ENCODE measurements around the gene TSPAN11. TPM values are rescaled to one million over a fixed set of nuclear protein-coding genes. Genes with fewer than 3 reads are reported as not detected.
A peak's percentile ranks its signal among the peaks of the same experiment; 100 is the strongest.

Gene TSPAN11
- total RNA-seq, 2 donors from 2014 or later, result 0.26 to 0.66 TPM

GRCh38 chr12:30928356-30929244, 2.1 kb downstream of the TSPAN11 start:
- no peaks in the 10 kb centered on the region for H3K9me3 ChIP-seq
- peaks cover 0 to 9% of the 10 kb centered on the region in 2 donors for H3K27me3 ChIP-seq
- no peak for ATAC-seq
- peak in 1 of 4 donors; percentile 28 for DNase-seq
- TF ChIP-seq POLR2A (IDR thresholded peaks at IDR 0.05) (no peak), CTCF (IDR thresholded peaks at IDR 0.05) (no peak)
- intact Hi-C loops (cut with DNase I), result no loop called here
- WGBS, 2 donors, result 63% methylated on average over 12 of the region's 12 CpGs
- H3K36me3 ChIP-seq (replicated peaks in 1 of 2; ENCODE audit: insufficient read depth in 1 of 2, low read depth in 2 of 2), result no peaks in the 10 kb centered on the region
- peaks cover 11% of the 10 kb centered on the region for H3K4me1 ChIP-seq
- H3K4me3 ChIP-seq, result no peak overlapping the region
- no peak overlapping the region for H3K27ac ChIP-seq

GRCh38 chr12:30930238-30930637, 3.7 kb downstream of the TSPAN11 start:
- intact Hi-C loops (cut with DNase I), result no loop called here
- Histone ChIP-seq H3K27ac (no peak overlapping the region), H3K36me3 (replicated peaks in 1 of 2; ENCODE audit: insufficient read depth in 1 of 2, low read depth in 2 of 2) (no peaks in the 10 kb centered on the region), H3K27me3 (peaks cover 0 to 9% of the 10 kb centered on the region in 2 donors), H3K9me3 (no peaks in the 10 kb centered on the region), H3K4me3 (no peak overlapping the region), H3K4me1 (peaks cover 11% of the 10 kb centered on the region)
- TF ChIP-seq POLR2A (IDR thresholded peaks at IDR 0.05) (no peak), CTCF (IDR thresholded peaks at IDR 0.05) (no peak)
- WGBS, 2 donors, result 37 to 58% methylated on average over 6 to 7 of the region's 7 CpGs
- DNase-seq (no peak), ATAC-seq (no peak)

- no peaks in the 10 kb centered on the region for H3K9me3 ChIP-seq
- intact Hi-C loops (cut with DNase I), result no loop called here
- DNase-seq (no peak), ATAC-seq (no peak)
- 70 to 85% methylated on average over 5 of the region's 5 CpGs for WGBS, 2 donors
- TF ChIP-seq POLR2A (IDR thresholded peaks at IDR 0.05) (no peak), CTCF (IDR thresholded peaks at IDR 0.05) (no peak)
- H3K36me3 ChIP-seq (replicated peaks in 1 of 2; ENCODE audit: insufficient read depth in 1 of 2, low read depth in 2 of 2), result no peaks in the 10 kb centered on the region
- no peak overlapping the region for H3K4me3 ChIP-seq
- H3K27me3 ChIP-seq, result peaks cover 0 to 8% of the 10 kb centered on the region in 2 donors
- no peak overlapping the region for H3K27ac ChIP-seq
- H3K4me1 ChIP-seq, result peaks cover 11% of the 10 kb centered on the region
These were observed 4.1 kb downstream of the TSPAN11 start for GRCh38 chr12:30930641-30931040.

GRCh38 chr12:30932881-30933280, 6.3 kb downstream of the TSPAN11 start:
- no peak overlapping the region for H3K4me3 ChIP-seq
- intact Hi-C loops (cut with DNase I), result no loop called here
- ATAC-seq, result no peak
- H3K9me3 ChIP-seq, result no peaks in the 10 kb centered on the region
- no peaks in the 10 kb centered on the region for H3K27me3 ChIP-seq
- H3K36me3 ChIP-seq (replicated peaks in 1 of 2; ENCODE audit: insufficient read depth in 1 of 2, low read depth in 2 of 2), result no peaks in the 10 kb centered on the region
- H3K27ac ChIP-seq, result no peak overlapping the region
- H3K4me1 ChIP-seq, result no peaks in the 10 kb centered on the region
- WGBS, 2 donors, result 75 to 86% methylated on average over 2 to 3 of the region's 3 CpGs
- TF ChIP-seq CTCF (IDR thresholded peaks at IDR 0.05), result no peak
- TF ChIP-seq POLR2A (IDR thresholded peaks at IDR 0.05), result no peak
- DNase-seq, result no peak

GRCh38 chr12:30934811-30935210, 8.3 kb downstream of the TSPAN11 start:
- H3K4me1 ChIP-seq, result no peaks in the 10 kb centered on the region
- ATAC-seq (no peak), DNase-seq (no peak)
- no peak overlapping the region for H3K27ac ChIP-seq
- WGBS, 2 donors, result 84 to 100% methylated on average over 2 of the region's 2 CpGs
- no peak for TF ChIP-seq POLR2A (IDR thresholded peaks at IDR 0.05)
- TF ChIP-seq CTCF (IDR thresholded peaks at IDR 0.05), result no peak
- H3K4me3 ChIP-seq, result no peak overlapping the region
- no peaks in the 10 kb centered on the region for H3K36me3 ChIP-seq (replicated peaks in 1 of 2; ENCODE audit: insufficient read depth in 1 of 2, low read depth in 2 of 2)
- intact Hi-C loops (cut with DNase I), result no loop called here
- no peaks in the 10 kb centered on the region for H3K9me3 ChIP-seq
- H3K27me3 ChIP-seq, result no peaks in the 10 kb centered on the region

Measured in body of pancreas (tissue), 4 donors.